Measurements from ENCODE around the gene MYLK4.

DNA sequence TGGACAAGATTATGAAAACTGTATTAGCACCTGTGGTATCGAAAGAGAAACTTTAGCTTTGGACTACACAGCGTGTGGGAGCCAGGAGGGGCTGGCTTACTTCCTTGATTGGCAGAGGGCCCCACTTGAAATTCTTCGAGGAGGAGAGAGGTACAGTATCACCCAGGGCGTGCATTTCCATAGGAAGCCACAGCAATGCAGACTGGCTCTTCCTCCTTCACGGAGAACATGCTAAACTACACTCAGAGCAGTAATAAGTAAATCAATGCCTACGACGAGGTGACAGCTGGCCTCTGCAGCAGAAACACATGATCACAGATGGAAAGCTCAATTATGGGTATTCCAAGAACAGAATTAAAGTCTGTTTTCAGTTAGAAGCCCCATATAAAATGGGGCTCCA lies 44.2 kb downstream of the MYLK4 start:
- TF ChIP-seq CTCF (IDR thresholded peaks at IDR 0.05) (no peak), POLR2A (IDR thresholded peaks at IDR 0.05) (no peak), POLR2AphosphoS5 (IDR thresholded peaks at IDR 0.05) (no peak)

Data from breast epithelium (tissue), 3 donors.